Activated T-cell treated with anti-CD3 and anti-CD28 coated beads for 48 hours (primary cell): ENCODE data around the gene STRA6.
"Not testable (repeated sequence)": the region's sequence is repeated elsewhere in the genome, so short reads cannot be mapped to it uniquely, and the experiment has no call there.

Source experiments
- DNase-seq: peaks from one replicate; pipeline ENCODE4 v3.0.0-alpha.2; 2020; ENCODE audit warnings: low read depth

Gene STRA6

DNA sequence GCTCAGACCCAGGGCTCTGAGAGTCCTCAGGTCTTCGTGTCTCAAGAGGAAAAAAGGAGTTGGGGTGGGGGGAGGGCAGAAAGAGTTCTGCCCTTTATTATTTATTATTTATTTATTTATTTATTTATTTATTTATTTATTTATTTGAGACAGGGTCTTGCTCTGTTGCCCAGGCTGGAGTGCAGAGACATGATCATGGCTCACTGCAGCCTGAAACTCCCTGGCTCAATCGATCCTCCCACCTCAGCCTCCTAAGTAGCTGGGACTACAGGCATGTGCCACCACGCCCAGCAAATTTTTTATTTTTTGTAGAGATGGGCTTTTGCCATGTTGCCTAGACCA is 40.4 kb downstream of the STRA6 start:
- not testable (repeated sequence) for DNase-seq

- not testable (repeated sequence) for DNase-seq
These were observed 42.2 kb downstream of the STRA6 start for GRCh38 chr15:74160390-74160789.

GRCh38 chr15:74159773-74160172 is 42.8 kb downstream of the STRA6 start:
- no peak for DNase-seq

- no peak for DNase-seq
These were observed 43.5 kb downstream of the STRA6 start for GRCh38 chr15:74158855-74159650.

- no peak for DNase-seq
These were observed 44.4 kb downstream of the STRA6 start for GRCh38 chr15:74157868-74158827.

GRCh38 chr15:74156678-74157411 is 45.7 kb downstream of the STRA6 start:
- DNase-seq, result no peak

DNA sequence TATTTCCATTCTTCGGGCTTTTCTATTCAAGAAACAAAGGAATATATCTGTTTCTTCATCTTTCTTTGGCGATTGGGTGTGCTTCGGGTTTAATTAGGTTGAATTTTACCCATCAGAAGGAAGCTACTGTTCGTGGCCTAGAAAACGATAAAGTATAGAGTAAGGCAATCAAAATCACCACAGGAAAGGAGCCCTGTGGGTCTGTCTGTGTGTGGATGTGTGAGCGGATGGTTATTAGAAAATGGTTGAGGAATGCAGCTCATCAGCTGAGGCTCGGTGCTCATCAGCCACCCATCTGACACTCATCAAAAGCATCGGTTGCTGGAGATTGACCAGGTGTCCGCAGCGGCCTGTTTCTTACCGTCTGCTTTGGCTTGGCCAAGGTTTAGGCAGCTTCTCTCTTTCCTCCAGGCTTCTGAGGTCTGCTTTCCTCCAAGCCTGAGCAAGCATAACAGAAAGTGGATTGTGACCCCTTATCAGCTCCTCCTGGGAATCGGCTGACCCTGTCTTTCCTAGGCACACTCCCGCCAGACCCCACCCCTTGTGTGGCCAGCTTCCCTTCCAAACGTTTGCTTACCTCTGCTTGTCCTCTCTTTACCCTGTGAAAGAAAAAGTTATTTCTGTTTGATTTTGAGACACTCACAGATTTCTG is 46.7 kb downstream of the STRA6 start:
- DNase-seq, result no peak

GRCh38 chr15:74147051-74147450 is 55.5 kb downstream of the STRA6 start:
- DNase-seq, result no peak

DNA sequence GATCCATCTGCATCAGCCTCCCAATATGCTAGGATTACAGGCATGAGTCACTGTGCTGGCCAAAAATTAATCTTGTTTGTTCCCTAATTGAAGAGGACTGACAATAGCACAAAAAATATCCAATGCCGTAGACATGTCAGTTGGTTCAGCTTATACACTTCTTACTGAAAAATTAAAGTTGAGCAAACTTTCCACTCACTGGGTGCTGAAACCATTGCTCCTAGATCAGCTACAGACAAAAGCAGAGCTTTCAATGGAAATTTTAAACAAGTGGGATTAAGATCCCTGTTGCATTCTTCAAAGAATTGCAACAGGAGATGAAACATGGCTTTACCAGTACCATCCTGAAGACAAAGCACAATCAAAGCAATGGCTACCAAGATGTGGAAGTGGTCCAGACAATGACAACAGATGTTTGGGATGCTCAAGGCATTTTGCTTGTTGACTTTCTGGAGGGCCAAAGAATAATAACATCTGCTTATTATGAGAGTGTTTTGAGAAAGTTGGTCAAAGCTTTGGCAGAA is 56.2 kb downstream of the STRA6 start:
- no peak for DNase-seq

DNA sequence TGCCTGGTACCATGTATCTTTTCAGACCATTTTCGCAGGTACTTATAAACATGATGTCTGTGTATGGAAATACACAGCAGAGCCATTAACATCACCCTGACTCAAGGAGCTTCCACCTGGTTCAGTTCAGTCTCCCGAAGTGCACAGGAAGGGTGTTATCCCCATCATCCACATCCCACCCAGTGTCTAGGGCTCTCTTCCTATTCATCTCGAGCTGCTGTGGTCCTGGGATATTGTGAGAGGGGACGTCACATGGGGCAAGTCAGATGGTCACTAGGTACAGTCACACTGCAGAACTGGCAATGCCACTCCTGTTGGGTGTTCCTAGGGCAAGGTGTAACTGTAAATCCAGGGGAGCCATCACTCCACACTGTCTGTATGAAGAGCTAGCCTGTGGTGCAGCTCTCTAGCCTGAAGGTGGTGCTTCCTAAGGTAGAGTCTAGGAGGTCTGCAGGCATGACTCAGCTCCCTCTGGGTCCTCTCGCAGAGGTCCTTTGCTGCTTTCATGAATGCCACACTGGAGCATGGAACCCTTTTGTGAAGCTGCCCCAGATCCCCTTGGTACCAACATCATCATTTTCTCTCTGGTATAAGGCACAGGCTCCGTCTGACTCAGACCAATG is 58.3 kb downstream of the STRA6 start:
- no peak for DNase-seq

DNA sequence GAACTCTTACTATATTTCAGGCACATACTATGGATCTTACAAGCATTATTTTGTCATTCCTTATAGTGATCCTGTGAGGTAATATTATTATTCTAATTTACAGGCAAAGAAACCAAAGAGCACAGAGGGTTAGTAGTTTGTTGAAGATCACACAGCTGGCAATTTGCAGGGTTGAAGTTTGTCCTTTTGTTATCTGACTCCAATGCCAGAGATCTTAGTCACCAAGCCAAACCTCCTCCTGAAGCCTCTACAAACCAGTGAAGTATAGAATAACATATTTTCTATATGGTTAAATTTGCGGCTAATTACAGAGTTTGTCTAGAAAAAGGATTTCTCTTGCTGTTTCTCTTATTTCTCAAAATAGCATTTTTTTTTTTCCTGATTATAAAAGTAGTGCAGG is 61.0 kb downstream of the STRA6 start:
- no peak for DNase-seq

DNA sequence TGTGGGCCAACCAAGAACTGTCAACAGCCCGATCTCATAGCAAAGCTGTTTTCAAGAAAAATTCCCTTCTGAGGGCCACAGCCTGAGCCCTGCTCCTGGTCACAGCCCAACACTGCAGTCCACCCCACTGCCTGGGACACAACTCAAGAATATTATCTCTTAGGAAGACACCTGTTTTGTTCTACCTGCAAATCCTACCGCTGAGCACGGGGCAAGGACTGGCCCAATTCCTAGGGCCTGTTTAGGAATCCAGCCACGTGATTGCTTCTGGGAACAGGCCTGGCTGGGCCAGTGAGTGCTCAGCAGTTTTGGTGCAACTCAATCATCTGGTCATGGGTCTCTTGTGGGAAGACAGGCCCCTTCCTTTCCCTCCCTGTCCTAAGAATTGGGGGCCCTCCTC is 63.9 kb downstream of the STRA6 start:
- no peak for DNase-seq

DNA sequence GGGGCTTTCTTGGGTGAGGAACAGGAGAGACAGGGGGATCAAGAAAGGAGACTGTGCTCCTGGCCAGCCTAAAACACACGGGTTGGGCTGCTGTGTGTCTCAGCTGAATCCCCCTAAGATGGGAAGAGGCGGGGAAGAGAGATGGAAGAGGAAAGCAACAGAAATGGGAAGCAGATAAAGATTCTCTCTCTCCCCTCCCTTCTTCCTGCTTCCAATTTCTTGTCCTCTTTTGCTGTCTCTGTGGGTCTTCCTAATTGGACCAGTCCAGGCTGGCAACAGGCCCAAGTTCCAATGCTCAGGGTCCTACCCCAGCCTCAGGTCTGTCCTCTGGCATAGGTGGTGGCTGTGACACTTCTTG is 65.1 kb downstream of the STRA6 start:
- no peak for DNase-seq

GRCh38 chr15:74136814-74137536 is 65.6 kb downstream of the STRA6 start:
- DNase-seq, result no peak

GRCh38 chr15:74136540-74136813 is 66.1 kb downstream of the STRA6 start:
- DNase-seq, result no peak

GRCh38 chr15:74135041-74135565 is 67.5 kb downstream of the STRA6 start:
- DNase-seq, result no peak

DNA sequence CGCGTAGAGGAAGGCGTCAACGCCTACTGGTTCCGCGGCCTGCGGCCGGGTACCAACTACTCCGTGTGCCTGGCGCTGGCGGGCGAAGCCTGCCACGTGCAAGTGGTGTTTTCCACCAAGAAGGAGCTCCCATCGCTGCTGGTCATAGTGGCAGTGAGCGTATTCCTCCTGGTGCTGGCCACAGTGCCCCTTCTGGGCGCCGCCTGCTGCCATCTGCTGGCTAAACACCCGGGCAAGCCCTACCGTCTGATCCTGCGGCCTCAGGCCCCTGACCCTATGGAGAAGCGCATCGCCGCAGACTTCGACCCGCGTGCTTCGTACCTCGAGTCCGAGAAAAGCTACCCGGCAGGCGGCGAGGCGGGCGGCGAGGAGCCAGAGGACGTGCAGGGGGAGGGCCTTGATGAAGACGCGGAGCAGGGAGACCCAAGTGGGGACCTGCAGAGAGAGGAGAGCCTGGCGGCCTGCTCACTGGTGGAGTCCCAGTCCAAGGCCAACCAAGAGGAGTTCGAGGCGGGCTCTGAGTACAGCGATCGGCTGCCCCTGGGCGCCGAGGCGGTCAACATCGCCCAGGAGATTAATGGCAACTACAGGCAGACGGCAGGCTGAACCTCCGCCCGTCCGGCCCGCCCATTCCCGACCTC is 68.1 kb downstream of the STRA6 start:
- DNase-seq, result no peak

GRCh38 chr15:74133694-74134386 is 68.7 kb downstream of the STRA6 start:
- DNase-seq, result no peak
